Measurements from ENCODE around the gene SPDYE5.

The SPDYE5 gene

DNA sequence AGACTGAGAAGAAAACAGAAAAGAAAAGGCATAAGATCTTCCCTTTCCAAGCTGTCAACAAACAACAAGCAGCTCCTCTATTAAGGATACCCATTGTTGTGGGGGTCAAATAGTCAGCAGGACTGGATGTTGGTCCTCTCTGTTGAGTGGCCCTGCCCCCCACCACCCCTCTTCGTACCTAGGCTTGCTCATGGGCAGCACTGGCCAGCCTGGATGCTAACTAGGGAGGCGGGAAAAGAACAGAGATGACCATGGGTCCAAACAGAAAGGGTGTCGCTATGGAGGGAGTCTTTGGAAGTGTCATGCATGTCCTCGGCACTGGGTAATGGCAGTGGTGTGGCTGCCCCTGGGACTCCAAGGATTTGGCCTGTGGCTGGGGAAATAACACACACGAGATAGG lies 45.6 kb downstream of the SPDYE5 start:
- DNase-seq: no peak

DNA sequence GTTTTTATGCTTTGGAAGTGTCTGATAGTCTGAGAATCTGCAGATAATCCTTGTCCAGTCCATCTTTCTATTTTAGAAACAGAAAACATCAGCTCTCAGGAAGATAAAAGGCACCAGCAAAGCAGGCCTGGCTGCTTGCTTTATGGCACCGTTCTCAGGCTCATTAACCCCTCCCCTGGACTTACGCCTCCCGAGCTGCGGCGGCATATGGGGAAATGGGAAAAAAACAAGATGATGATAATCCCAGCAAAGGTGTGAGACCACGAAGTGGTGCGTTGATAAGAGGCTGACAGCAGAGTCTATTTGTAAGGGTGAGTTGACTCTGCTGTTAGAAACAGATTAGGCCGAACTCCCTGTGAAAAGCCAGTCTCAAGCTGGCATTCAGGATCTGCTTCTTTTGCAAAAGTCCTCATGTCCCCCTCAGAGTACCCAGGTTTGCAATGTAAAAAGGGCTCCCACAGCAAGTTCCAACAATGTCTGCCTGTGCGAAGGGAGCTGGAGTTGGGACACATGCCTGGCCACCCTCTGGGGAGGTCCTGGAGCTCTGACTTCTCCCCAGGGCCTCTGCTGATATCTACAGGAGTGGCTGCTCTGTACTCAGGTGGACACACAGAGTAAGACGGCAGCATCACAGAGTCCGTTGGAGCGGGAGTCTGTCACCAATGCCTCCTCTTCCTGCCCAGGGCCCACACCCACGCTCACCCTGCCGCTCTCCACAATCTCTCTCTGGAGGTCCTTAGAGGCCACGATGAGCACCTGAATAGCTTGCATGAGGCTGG lies 54.3 kb downstream of the SPDYE5 start:
- DNase-seq: no peak

Data from fibroblast of upper back skin (primary cell).